Peyer's patch (tissue), 4 donors: Measurements from ENCODE around the gene GFOD1.

Experiments used
- POLR2A ChIP-seq, 2 donors: fragments of 450-650 bp; IDR thresholded peaks; one replicate each; pipeline ENCODE4 v1.5.1; 2017; ENCODE audit warnings: antibody characterized with exemption in 2 of 2, mild to moderate bottlenecking in 2 of 2, moderate library complexity in 2 of 2
- TF ChIP-seq, protein P1 (sequence below), 6 experiments: fragments of 450-650 bp in 4 of 6; fragments of 200-600 bp in 2 of 6; sonication (generic) in 1 of 6; IDR thresholded peaks; one replicate each; pipeline ENCODE4 v1.5.1; 2017 to 2019; ENCODE audit warnings: antibody characterized with exemption in 6 of 6, mild to moderate bottlenecking in 3 of 6, moderate library complexity in 1 of 6

- TF ChIP-seq, protein P1, sequence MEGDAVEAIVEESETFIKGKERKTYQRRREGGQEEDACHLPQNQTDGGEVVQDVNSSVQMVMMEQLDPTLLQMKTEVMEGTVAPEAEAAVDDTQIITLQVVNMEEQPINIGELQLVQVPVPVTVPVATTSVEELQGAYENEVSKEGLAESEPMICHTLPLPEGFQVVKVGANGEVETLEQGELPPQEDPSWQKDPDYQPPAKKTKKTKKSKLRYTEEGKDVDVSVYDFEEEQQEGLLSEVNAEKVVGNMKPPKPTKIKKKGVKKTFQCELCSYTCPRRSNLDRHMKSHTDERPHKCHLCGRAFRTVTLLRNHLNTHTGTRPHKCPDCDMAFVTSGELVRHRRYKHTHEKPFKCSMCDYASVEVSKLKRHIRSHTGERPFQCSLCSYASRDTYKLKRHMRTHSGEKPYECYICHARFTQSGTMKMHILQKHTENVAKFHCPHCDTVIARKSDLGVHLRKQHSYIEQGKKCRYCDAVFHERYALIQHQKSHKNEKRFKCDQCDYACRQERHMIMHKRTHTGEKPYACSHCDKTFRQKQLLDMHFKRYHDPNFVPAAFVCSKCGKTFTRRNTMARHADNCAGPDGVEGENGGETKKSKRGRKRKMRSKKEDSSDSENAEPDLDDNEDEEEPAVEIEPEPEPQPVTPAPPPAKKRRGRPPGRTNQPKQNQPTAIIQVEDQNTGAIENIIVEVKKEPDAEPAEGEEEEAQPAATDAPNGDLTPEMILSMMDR (IDR thresholded peaks at IDR 0.05), result no peak
- TF ChIP-seq POLR2A (IDR thresholded peaks at IDR 0.05), result no peak
Measured at GRCh38 chr6:13488896-13489237, 1.5 kb upstream of the GFOD1 start.
